AML-193 (cell line): ENCODE results near the gene CUL1.
"Not testable (repeated sequence)": the region's sequence is repeated elsewhere in the genome, so short reads cannot be mapped to it uniquely, and the experiment has no call there.

Source experiments
- DNase-seq, 2 experiments: peaks; one replicate each; lab custom pipeline; 2025; lab: John Stamatoyannopoulos, UW

The CUL1 gene

GRCh38 chr7:148697256-148698006, 1.3 kb upstream of the CUL1 start:
- DNase-seq = peak in 1 of 2 experiments; percentile 4

GRCh38 chr7:148698007-148698396, 701 bp upstream of the CUL1 start:
- no peak for DNase-seq

GRCh38 chr7:148699024-148699781, 500 bp downstream of the CUL1 start:
- DNase-seq = peak in 1 of 2 experiments; percentile 16

GRCh38 chr7:148699782-148700629, 1.3 kb downstream of the CUL1 start:
- DNase-seq = peak; percentile 12 to 15

GRCh38 chr7:148700661-148701064, 2.0 kb downstream of the CUL1 start:
- DNase-seq = no peak

GRCh38 chr7:148701414-148701813, 2.7 kb downstream of the CUL1 start:
- no peak for DNase-seq

- no peak for DNase-seq
These were observed 4.4 kb downstream of the CUL1 start for GRCh38 chr7:148702876-148703670.

- not testable (repeated sequence) for DNase-seq
These were observed 4.9 kb downstream of the CUL1 start for GRCh38 chr7:148703671-148703962.

GRCh38 chr7:148704189-148704588, 5.5 kb downstream of the CUL1 start:
- DNase-seq = no peak

GRCh38 chr7:148704970-148705369, 6.3 kb downstream of the CUL1 start:
- no peak for DNase-seq

GRCh38 chr7:148706368-148706767, 7.7 kb downstream of the CUL1 start:
- DNase-seq = no peak

GRCh38 chr7:148708026-148708885, 9.6 kb downstream of the CUL1 start:
- DNase-seq = no peak

- no peak for DNase-seq
These were observed 10.3 kb downstream of the CUL1 start for GRCh38 chr7:148709014-148709413.

GRCh38 chr7:148710426-148710825, 11.7 kb downstream of the CUL1 start:
- DNase-seq = not testable (repeated sequence)

GRCh38 chr7:148711191-148712102, 12.7 kb downstream of the CUL1 start:
- DNase-seq = no peak

GRCh38 chr7:148712678-148713329, 14.1 kb downstream of the CUL1 start:
- DNase-seq = no peak

- DNase-seq = no peak
These were observed 15.8 kb downstream of the CUL1 start for GRCh38 chr7:148714498-148714897.

- DNase-seq = no peak
These were observed 16.3 kb downstream of the CUL1 start for GRCh38 chr7:148715027-148715426.

- no peak for DNase-seq
These were observed 18.6 kb downstream of the CUL1 start for GRCh38 chr7:148717266-148717793.
